GM21786 (cell line): ENCODE results near the gene MUC5B.
"Not testable (repeated sequence)": the region's sequence is repeated elsewhere in the genome, so short reads cannot be mapped to it uniquely, and the experiment has no call there.

Source experiments
- ATAC-seq: cut with Tn5 transposase; IDR thresholded peaks from one replicate; pipeline ENCODE4 v1.9.1; 2021; ENCODE audit not compliant: unreplicated experiment

Gene MUC5B

DNA sequence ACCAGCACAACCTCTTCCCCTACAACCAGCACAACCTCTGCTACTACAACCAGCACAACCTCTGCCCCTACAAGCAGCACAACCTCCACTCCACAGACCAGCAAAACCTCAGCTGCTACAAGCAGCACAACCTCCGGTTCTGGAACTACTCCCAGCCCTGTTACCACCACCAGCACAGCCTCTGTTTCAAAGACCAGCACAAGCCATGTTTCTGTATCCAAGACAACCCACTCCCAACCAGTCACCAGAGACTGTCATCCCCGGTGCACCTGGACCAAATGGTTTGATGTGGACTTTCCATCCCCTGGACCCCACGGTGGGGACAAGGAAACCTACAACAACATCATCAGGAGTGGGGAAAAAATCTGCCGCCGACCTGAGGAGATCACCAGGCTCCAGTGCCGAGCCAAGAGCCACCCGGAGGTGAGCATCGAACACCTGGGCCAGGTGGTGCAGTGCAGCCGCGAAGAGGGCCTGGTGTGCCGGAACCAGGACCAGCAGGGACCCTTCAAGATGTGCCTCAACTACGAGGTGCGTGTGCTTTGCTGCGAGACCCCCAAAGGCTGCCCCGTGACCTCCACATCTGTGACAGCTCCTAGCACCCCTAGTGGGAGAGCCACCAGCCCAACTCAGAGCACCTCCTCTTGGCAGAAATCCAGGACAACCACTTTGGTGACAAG is 34.3 kb upstream of the MUC5B start:
- not testable (repeated sequence) for ATAC-seq

DNA sequence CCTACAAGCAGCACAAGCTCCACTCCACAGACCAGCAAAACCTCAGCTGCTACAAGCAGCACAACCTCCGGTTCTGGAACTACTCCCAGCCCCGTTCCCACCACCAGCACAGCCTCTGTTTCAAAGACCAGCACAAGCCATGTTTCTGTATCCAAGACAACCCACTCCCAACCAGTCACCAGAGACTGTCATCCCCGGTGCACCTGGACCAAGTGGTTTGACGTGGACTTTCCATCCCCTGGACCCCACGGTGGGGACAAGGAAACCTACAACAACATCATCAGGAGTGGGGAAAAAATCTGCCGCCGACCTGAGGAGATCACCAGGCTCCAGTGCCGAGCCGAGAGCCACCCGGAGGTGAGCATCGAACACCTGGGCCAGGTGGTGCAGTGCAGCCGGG is 33.0 kb upstream of the MUC5B start:
- ATAC-seq: not testable (repeated sequence)

DNA sequence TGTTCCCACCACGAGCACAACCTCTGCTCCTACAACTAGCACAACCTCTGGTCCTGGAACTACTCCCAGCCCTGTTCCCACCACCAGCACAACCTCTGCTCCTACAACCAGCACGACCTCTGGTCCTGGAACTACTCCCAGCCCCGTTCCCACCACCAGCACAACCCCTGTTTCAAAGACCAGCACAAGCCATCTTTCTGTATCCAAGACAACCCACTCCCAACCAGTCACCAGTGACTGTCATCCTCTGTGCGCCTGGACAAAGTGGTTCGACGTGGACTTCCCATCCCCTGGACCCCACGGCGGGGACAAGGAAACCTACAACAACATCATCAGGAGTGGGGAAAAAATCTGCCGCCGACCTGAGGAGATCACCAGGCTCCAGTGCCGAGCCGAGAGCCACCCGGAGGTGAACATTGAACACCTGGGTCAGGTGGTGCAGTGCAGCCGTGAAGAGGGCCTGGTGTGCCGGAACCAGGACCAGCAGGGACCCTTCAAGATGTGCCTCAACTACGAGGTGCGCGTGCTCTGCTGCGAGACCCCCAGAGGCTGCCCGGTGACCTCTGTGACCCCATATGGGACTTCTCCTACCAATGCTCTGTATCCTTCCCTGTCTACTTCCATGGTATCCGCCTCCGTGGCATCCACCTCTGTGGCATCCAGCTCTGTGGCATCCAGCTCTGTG is 30.9 kb upstream of the MUC5B start:
- ATAC-seq: not testable (repeated sequence)

DNA sequence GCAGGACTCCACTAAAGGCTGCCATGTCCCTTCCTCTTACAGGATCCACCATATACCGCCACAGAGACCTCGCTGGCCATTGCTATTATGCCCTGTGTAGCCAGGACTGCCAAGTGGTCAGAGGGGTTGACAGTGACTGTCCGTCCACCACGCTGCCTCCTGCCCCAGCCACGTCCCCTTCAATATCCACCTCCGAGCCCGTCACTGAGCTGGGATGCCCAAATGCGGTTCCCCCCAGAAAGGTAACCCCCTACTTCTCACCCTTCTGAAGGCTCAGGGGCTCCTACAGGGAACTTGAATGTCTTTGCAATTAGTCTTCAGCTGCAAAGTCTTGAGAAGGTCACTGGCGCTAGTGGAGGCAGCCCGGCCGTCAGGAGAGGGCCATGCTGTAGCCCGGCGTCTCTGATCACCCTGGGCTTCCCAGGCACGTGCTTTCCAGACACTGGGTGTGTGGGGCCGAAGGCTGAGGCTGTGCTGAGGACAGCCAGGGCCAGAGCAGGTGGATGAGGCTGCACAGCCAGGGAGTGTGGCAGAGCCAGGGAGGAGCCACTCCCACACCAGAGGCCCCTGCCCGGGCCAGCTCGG is 30.0 kb upstream of the MUC5B start:
- no peak for ATAC-seq

DNA sequence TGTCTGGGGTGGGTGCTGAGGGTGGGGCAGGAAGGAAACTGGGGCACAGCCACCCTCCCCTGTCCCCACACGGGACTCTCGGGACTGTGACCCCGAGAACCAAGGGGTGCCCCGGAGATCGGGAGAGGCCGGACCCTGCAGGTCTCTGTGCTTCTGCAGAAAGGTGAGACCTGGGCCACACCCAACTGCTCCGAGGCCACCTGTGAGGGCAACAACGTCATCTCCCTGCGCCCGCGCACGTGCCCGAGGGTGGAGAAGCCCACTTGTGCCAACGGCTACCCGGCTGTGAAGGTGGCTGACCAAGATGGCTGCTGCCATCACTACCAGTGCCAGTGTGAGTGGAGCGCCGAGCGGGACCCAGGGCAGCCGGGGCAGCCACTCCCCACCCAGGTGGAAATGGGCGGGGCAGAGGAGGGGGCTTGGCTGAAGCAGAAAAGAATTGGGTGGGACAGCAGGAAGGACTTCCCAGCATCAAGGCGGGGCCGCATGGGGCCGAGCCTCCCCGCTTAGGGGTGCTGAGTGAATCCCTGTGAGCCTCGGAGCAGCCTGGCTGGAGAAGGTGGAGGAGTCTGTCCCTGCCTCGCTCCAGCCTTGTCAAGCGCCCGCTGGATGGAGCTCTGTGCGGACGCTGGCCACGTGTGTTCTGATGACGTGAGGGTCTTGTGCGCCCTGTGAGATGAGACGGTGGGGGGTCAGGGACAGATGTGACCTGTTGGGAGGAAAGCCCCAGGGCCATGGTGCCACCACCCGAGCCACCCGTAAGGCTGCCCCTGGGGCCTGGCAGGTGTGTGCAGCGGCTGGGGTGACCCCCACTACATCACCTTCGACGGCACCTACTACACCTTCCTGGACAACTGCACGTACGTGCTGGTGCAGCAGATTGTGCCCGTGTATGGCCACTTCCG is 29.3 kb upstream of the MUC5B start:
- ATAC-seq: no peak

DNA sequence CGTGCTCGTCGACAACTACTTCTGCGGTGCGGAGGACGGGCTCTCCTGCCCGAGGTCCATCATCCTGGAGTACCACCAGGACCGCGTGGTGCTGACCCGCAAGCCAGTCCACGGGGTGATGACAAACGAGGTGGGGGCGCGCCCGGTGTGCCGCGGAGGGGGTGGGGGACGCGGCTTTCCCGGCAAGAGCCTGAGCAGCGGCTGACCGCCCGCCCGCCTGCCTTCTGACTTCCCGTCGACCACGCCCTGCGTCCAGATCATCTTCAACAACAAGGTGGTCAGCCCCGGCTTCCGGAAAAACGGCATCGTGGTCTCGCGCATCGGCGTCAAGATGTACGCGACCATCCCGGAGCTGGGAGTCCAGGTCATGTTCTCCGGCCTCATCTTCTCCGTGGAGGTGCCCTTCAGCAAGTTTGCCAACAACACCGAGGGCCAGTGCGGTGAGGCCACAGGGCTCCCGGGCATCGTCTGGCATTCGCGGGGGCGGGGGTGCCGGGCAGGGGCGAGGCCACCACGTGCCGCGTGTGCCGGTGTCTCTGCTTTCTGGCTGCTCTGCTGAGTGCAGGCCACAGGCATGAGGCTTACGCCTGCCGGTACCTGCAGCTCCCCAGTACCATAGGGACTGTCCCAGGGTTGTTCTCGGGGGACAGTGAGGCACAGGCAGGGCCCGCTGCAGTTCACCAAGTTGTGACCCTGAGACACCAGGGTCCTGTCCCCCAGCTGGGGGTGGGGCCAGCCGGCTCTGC is 28.5 kb upstream of the MUC5B start:
- no peak for ATAC-seq

DNA sequence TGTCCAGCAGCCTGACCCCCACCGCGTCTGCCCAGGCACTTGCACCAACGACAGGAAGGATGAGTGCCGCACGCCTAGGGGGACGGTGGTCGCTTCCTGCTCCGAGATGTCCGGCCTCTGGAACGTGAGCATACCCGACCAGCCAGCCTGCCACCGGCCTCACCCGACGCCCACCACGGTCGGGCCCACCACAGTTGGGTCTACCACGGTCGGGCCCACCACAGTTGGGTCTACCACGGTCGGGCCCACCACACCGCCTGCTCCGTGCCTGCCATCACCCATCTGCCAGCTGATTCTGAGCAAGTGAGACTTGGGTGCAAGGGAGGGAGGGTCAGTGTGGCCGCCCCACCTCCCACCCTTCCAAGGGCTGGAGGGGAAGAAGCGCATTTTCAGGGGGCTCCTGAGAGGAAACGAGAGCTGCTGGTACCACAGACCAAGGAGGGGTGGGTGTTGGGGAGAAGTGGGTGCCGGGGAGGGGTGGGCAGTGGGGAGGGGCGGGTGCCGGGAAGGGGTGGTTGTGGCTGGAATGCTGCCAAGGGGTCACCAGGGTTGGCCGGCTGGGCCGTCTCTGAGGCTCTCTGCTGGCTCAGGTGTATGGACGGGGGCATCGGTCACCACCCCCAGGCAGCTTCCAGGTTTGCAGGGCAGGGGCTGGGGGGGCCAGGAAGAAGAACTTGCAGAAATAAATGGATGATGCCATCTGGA is 27.7 kb upstream of the MUC5B start:
- no peak for ATAC-seq

DNA sequence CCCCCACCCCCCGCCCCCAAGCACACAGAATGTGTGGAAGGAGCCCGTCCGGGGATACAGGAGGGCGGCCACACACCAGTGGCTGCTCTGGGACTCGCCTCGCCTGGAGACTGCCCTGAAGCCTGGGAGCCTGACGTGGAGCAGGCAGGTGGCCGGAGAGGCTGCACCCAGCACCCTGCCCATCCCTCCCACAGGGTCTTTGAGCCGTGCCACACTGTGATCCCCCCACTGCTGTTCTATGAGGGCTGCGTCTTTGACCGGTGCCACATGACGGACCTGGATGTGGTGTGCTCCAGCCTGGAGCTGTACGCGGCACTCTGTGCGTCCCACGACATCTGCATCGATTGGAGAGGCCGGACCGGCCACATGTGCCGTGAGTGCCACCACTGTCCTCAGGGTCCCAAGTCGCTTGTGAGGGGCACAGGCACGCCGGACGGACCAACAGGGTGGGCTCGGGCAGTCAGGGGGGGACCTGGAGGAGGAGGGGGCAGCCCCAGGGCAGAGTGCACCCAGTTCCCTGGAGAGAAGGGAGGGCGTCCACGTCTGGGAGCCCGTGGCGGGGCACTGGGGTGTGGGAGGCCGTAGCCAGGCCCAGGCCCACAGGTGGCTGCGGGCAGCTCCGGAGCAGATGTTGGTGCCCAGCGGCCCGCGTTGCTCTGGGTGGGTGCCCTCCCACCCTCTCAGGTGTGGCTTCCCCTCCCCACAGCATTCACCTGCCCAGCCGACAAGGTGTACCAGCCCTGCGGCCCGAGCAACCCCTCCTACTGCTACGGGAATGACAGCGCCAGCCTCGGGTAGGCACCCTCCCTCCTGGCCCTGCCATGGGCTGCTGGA is 27.0 kb upstream of the MUC5B start:
- no peak for ATAC-seq

DNA sequence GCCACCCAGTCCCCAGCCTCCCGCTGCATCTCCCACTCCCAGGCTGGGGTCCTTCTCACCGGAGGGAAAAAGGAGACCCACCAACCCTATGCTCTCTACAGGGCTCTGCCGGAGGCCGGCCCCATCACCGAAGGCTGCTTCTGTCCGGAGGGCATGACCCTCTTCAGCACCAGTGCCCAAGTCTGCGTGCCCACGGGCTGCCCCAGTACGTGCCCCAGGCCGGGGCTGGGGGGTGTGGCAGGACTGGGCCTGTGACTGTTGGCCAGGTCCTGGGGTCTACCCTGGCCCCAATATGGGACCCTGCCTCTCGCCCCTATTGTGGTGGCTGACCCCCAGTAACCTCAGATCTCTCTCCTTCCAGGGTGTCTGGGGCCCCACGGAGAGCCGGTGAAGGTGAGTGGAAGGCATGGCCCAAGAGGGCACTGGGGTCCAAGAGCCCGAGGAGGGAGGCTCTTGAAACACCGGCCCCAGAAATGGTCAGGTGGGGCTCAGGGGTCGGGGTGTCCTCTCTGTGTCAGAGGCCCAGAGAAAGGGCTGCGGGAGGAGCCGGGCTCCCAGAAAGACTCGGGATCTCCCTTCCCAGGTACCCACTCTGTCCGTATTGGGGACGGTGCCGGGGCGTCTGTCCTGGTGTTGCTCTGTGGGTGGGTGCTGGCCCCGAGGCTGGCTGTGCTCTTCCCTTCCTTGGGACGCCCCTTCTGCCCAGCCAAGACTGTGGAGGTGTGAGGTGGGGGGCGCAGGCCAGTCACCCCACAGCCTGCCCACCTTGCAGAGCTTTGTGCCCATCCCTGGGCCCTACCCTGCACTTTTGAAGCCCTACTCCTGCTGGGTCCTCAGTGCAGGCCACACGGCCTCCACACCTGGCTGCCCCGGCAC is 26.1 kb upstream of the MUC5B start:
- no peak for ATAC-seq

DNA sequence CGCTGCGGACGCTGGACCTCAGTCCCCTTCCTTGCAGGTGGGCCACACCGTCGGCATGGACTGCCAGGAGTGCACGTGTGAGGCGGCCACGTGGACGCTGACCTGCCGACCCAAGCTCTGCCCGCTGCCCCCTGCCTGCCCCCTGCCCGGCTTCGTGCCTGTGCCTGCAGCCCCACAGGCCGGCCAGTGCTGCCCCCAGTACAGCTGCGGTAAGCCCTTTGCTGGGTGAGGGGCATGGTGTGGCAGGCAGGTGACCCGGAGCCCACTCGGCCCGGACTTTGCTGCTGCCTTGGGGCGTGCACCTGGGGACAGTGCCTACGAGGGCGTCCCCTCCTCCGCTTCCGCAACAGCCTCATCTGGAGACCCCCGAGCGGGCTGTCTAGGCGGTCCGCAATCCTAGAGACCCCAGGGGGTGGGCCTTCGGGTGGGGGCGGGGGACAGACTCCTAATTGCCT is 25.4 kb upstream of the MUC5B start:
- ATAC-seq: no peak

DNA sequence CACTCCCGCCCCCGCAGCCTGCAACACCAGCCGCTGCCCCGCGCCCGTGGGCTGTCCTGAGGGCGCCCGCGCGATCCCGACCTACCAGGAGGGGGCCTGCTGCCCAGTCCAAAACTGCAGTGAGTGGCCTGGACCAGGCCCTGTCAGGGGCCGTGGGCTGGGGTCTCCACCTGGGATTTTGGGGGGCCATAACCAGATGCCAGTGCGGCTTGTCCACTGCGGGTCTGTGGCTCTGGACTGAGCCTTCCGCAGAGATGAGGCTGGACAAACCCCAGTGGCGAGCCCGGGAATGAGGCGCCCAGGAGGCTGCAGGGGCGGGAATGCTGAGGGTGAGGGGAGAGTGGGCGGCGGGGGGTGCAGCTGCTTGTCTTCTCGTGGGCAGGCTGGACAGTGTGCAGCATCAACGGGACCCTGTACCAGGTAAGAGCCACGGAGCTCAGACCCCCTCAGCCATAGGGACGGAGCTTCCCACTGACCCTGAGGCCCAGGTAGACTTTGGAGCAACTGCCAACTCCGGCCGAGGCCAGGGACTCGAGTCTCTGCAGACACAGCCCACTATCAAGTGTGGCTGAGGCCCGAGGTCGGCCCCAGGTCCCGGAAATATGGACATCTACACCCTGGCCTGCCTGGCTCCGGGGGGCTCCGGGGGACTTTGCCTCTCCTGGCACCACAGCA is 24.8 kb upstream of the MUC5B start:
- ATAC-seq: no peak

DNA sequence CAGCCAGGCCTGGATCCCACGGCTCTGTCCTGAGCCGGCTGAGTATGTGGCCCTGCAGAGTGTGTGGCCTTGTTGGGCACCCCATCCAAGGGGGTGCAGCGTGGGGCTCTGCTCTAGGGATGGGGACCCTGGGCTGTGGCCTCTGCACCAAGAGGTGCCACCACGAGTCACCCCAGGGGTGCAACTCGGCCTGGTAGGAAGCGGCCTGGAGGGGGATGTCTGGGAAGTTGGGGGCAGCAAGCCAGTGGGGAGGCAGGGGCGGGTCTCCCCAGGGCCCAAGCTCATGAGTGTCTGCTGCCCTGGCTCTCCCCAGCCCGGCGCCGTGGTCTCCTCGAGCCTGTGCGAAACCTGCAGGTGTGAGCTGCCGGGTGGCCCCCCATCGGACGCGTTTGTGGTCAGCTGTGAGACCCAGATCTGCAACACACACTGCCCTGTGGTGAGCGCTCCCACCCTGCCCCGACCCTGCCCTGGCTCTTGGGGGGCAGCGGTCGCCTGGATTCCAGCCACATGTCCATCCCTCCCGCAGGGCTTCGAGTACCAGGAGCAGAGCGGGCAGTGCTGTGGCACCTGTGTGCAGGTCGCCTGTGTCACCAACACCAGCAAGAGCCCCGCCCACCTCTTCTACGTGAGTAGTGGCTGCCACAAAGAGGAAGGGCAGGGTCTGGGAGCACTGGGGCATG is 24.2 kb upstream of the MUC5B start:
- ATAC-seq: no peak

DNA sequence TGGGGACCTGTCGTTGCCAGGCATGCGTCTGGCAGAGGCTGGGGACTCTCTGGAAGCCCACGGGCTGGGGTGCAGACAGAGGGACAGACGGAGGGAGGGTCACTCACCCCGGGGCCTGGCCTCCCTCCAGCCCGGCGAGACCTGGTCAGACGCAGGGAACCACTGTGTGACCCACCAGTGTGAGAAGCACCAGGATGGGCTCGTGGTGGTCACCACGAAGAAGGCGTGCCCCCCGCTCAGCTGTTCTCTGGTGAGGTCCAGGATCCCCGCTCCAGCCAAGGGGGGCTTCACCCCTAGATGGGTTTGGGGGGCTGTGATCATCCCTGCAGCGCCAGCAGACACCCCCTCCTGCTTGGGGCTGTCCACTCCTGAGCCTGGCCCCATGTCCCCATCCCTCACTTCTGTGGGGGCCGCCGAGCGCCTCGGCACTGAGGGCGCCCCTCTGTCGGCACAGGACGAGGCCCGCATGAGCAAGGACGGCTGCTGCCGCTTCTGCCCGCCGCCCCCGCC is 23.6 kb upstream of the MUC5B start:
- ATAC-seq: no peak

DNA sequence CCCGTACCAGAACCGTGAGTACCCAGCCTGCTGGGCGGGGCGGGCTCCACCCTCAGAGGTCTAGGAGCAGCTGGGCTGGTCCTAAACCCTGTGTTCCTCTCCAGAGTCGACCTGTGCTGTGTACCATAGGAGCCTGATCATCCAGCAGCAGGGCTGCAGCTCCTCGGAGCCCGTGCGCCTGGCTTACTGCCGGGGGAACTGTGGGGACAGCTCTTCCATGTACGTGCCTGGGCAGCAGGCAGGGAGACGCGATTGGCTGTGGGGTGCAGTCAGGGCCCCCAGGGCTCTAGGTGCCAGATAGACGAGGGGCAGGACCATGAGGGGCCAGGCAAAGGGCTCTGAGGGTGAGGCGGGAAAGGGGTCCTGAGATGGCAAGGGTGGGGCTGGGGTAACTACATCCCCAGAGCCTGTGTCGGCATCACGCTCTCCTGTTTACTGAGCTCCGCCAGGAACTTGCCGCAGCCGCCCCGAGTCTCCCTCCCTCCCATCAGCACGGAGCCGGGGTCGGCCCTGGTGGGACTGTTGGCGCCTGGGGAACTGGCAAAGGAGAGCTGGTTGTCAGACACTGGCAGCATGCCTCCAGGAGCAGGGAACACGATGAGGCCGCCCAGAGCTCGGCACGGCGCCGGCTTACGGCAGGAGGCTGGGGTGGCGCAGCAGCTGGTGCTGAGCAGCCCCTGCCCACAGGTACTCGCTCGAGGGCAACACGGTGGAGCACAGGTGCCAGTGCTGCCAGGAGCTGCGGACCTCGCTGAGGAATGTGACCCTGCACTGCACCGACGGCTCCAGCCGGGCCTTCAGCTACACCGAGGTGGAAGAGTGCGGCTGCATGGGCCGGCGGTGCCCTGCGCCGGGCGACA is 22.9 kb upstream of the MUC5B start:
- ATAC-seq: no peak

DNA sequence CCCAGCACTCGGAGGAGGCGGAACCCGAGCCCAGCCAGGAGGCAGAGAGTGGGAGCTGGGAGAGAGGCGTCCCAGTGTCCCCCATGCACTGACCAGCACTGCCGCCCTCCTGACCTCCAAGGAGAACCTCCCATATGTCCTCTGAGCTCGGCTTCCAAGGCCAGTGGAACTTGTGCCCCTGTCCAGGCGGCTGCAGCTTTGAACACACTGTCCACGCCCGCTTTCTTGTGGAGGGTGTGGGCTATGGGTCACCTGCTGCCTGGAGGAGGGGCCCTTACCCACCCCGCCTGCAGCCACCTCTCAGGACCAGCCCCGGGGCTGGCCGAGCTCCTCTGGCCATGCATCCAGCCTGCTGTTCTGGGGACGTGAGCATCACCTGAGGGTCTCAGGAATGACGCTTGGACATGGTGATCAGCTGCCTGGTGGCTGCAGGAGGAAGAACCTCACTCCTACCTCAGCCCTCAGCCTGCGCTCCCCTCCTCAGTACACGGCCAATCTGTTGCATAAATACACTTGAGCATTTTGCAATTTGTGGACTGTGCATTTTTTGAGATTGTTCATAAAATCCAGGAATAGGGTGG is 22.2 kb upstream of the MUC5B start:
- ATAC-seq: no peak
